MV-4-11 (cell line): ENCODE measurements around the gene SSB.
A peak's percentile ranks its signal among the peaks of the same experiment; 100 is the strongest.
"Not testable (repeated sequence)": the region's sequence is repeated elsewhere in the genome, so short reads cannot be mapped to it uniquely, and the experiment has no call there.

ENCODE experiments used
- DNase-seq: peaks from one replicate; lab custom pipeline; 2025; lab: John Stamatoyannopoulos, UW

The SSB gene

GRCh38 chr2:169781249-169782013 is 17.2 kb upstream of the SSB start:
- no peak for DNase-seq

- DNase-seq: no peak
Observed at GRCh38 chr2:169782513-169782912, 16.2 kb upstream of the SSB start.

GRCh38 chr2:169790581-169790980 is 8.1 kb upstream of the SSB start:
- no peak for DNase-seq

- DNase-seq: no peak
Observed at GRCh38 chr2:169795181-169795580, 3.5 kb upstream of the SSB start.

GRCh38 chr2:169796441-169796840 is 2.2 kb upstream of the SSB start:
- DNase-seq: no peak

- no peak for DNase-seq
Observed at GRCh38 chr2:169797601-169798000, 1.1 kb upstream of the SSB start.

GRCh38 chr2:169798397-169798717 is 314 bp upstream of the SSB start:
- DNase-seq: no peak

GRCh38 chr2:169803480-169803879 is 4.8 kb downstream of the SSB start:
- DNase-seq: no peak

GRCh38 chr2:169806586-169806985 is 7.9 kb downstream of the SSB start:
- no peak for DNase-seq

- DNase-seq: no peak
Observed at GRCh38 chr2:169808221-169808620, 9.6 kb downstream of the SSB start.

GRCh38 chr2:169815849-169816248 is 17.2 kb downstream of the SSB start:
- no peak for DNase-seq

GRCh38 chr2:169816961-169817360 is 18.3 kb downstream of the SSB start:
- DNase-seq: not testable (repeated sequence)

GRCh38 chr2:169817369-169817768 is 18.7 kb downstream of the SSB start:
- DNase-seq: not testable (repeated sequence)

GRCh38 chr2:169818241-169818640 is 19.6 kb downstream of the SSB start:
- DNase-seq: no peak

GRCh38 chr2:169819106-169819505 is 20.4 kb downstream of the SSB start:
- DNase-seq: peak; percentile 53

- DNase-seq: peak; percentile 33
Observed at GRCh38 chr2:169820101-169820500, 21.4 kb downstream of the SSB start.

GRCh38 chr2:169822036-169822435 is 23.4 kb downstream of the SSB start:
- DNase-seq: no peak

- DNase-seq: no peak
Observed at GRCh38 chr2:169822785-169823392, 24.2 kb downstream of the SSB start.

- no peak for DNase-seq
Observed at GRCh38 chr2:169823996-169824372, 25.3 kb downstream of the SSB start.

GRCh38 chr2:169824373-169825333 is 26.0 kb downstream of the SSB start, which contains the start of gene METTL5:
METTL5 (minus strand) TSS chr2:169824905; CDS start chr2:169824597, 308 bp downstream.
- peak; percentile 70 for DNase-seq

GRCh38 chr2:169827272-169828140 is 28.8 kb downstream of the SSB start, which contains the start of gene UBR3:
UBR3 (plus strand) TSS chr2:169827454; CDS start chr2:169827508, 54 bp downstream.
- DNase-seq: peak; percentile 84
